ENCODE data around the gene RYR2.

DNA sequence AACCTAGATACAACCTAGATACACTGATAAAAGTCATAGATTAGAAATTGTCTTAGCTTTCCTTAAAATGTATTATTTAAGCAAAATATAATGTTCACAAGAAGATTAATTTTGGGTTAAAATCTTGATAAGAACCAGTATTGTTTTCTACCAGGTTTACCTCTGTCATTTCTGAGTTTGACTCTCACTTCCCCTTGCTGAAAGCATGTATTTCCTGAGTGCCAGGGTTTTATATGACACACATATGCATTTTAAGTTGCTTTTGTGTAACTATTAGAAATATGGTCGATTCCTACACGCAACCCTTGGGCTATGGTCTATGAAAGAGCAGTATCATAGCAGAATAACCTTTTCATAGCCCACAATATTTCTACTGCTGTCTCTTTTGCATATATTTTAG is 497.1 kb downstream of the RYR2 start:
- no peak for TF ChIP-seq EZH2phosphoT487 (IDR thresholded peaks at IDR 0.05)
- TF ChIP-seq, protein P1, sequence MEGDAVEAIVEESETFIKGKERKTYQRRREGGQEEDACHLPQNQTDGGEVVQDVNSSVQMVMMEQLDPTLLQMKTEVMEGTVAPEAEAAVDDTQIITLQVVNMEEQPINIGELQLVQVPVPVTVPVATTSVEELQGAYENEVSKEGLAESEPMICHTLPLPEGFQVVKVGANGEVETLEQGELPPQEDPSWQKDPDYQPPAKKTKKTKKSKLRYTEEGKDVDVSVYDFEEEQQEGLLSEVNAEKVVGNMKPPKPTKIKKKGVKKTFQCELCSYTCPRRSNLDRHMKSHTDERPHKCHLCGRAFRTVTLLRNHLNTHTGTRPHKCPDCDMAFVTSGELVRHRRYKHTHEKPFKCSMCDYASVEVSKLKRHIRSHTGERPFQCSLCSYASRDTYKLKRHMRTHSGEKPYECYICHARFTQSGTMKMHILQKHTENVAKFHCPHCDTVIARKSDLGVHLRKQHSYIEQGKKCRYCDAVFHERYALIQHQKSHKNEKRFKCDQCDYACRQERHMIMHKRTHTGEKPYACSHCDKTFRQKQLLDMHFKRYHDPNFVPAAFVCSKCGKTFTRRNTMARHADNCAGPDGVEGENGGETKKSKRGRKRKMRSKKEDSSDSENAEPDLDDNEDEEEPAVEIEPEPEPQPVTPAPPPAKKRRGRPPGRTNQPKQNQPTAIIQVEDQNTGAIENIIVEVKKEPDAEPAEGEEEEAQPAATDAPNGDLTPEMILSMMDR (IDR thresholded peaks at IDR 0.05), result no peak
